HL-60/S4 (cell line): ENCODE data around the gene PRX.
"Not testable (repeated sequence)": the region's sequence is repeated elsewhere in the genome, so short reads cannot be mapped to it uniquely, and the experiment has no call there.

Experiments
- in situ Hi-C: fragments of 300-500 bp; cut with MboI; formaldehyde crosslinking; loops from 2 replicates; pipeline ENCODE4 v1.14.3; 2022; ENCODE audit warnings: low sequenced_read_pairs

The PRX gene

DNA sequence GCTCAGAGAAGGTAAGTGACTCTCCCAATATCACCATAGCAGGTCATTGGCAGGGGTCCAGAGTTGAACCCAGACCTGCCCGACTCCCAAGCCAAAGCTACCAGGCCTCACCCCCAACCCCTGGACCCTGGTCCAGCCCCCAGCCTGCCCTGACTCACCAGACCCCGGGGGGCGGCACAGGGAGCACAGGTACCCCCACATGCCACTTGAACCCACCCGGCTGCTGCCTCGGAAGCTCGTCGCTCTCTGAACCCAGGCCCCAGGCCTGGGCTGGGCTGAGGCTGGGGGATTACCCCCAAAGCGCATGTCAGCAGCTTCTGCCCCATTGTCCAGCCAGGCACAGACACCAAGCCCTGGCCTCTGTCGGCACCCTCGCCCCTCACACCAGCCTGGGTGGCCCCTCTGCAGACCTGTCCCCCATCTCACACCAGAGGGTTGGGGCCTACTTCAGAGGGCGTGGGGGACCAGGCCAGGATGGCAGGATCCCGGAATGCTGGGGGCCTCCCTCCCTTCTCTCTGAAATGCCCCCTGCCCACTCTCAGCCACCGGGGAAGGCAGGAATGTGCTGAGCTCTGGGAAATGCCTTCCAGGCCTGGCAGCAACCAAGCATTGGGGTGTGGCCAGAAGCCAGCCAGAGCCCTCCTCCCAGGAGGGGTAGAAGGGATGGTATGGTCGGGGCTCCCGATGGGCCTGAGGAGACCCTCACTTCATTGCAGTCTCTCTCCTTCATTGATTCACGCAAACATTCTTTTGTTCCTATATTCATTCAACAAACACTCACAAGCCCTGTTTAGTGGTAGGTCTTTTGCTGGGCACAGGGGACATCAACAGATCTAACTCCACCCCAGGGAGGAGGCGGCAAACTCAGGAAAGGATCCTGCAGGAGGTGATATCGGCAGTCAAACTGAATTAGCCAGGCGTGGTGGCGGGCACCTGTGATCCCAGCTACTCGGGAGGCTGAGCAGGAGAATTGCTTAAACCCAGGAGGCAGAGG is 1.7 kb upstream of the PRX start:
- in situ Hi-C loops = no loop called here

DNA sequence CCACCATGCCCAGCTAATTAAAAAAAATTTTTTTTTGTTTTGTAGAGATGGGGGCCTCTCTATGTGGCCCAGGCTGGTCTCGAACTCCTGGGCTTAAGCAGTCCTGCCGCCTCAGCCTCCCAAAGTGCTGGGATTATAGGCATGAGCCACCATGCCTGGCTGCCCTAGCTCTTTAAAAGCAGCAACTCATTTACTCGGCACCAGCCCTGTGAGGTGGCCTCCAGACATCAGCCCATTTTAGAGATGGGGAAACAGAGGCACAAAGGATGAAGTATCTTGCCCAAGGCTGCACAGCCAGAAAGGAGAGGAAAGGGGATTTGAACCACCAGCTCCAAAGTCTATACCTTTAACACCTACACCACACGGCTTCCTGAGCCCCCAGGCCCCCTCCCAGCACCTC is 312 bp downstream of the PRX start:
- in situ Hi-C loops = no loop called here

DNA sequence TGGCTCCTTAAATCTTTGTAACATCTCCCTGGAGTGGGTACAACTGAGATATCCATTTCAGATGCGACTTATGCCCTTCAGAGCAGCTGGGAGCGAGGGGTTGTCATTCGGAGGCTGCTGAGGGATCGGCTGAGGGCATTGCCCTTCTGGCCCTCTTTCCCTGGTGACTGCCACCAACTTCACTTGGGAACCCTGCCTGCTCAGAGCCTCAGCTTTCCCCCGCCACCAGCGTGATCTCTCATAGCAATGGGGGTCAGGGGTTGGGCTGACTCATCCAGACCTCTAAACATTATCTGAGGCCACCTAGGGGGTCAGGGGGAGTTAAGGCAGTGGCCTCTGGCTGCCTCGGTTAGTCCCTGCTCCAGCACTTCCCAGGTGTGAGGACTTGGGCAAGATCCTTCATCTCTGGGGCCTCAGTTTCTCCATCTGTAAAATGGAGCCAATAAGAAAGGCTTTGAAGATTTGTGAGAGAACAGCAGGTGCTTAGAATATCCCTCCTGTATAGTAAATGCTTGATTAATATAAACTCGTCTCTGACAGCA is 1.1 kb downstream of the PRX start:
- in situ Hi-C loops = no loop called here

DNA sequence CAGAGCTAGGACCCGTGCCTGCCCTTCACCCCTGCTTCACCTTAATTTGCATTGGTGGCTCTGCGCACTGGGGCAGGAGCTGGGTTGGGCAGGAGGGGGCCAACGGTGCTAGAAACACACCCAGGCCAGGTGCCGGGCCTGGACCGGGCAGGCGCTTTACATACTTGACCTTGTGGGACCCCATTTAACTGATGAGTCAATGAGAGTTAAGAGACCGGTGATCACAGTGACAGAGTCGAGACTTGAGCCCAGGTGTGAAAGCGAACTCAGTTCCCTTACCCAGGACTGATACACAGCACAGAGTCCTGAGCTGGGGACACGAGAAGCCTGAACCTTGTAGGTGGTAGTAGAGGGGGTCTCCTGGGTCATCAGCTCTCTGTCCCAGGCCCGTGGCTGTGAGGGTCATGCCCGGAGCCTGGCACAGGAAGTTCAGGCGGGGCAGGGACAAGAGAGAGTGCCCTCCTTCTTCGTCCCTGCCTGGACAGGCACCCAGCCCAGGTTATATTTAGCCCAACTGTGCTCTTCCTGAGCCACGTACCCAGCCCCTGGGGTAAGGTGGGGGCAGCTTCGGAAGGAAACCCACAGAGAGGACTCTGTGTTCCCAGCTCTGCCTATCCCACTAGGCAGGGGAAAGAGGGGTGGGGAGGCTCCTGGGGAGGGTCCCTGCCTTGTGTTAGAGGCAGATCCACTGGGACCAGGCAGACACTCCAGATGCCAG is 1.9 kb downstream of the PRX start:
- in situ Hi-C loops = no loop called here

DNA sequence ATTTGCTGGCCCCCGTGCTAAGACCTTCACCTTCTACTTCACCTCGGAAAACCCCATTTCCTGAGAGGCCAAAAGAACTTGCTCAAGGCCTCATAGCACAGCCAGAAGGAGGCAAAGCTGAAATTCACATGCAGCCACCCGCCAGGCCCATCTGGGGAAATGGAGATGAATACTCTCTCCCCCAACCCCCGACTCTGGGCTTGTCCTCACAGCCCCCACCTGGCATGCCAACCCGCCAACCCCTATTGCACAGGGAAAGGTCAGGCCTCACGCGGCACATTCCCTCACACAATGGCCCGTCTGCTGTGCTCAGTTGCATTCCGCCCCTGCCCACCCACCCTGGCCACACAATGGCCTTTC is 3.2 kb downstream of the PRX start:
- in situ Hi-C loops = no loop called here

DNA sequence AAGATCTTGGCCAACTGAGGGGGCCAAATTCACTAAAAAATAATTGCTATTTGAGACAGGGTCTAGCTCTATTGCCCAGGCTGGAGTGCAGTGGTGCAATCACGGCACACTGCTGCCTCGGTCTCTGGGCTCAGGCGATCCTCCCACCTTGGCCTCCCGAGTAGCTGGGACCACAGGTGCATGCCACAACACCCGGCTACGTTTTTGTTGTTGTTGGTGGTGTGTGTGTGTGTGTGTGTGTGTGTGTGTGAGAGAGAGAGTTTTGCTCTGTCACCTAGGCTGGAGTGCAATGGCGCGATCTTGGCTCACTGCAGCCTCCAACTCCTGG is 4.6 kb downstream of the PRX start:
- in situ Hi-C loops = not testable (repeated sequence)

DNA sequence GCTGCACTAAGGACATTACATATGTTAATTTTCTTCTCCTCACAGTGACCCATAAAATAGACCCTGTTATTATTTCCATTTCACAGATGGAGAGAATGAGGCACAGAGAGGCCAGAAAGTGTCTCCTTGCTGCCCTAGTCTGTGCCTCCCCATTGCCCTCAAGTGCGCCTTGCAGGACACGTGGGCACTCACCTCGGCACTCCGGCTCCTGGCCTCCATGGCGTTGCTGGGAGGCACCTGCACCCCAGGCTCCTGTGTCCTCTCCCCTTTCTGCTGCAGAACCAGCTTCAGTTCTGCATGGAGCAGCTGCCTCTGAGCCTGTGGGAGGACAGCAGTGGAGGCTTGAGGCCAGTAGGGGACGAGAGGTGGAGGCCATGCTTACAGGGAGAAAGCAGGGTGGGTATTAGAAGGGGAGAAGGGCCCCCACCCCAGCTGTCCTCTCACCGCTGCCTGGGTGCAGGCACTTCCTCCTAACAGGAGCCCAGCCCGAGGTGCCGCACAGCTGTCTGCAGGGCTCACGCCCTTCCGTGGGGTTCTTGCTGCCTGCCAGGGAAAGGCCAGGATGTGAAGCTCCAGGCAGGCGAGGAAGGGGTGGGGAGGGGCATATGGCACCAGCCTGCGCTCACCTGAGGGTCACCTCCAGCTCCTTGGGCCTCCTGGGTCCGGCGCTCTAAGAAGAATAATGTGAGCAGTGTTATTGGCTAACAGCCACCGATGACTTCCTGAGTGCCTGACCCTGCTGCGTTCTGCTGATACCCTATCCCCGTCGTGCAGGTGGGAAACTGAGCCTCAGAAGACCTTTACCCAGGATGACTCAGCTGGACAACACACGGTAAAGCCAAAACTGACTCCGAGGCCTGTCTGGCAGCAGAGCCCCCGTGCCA is 5.2 kb downstream of the PRX start:
- in situ Hi-C loops = no loop called here

DNA sequence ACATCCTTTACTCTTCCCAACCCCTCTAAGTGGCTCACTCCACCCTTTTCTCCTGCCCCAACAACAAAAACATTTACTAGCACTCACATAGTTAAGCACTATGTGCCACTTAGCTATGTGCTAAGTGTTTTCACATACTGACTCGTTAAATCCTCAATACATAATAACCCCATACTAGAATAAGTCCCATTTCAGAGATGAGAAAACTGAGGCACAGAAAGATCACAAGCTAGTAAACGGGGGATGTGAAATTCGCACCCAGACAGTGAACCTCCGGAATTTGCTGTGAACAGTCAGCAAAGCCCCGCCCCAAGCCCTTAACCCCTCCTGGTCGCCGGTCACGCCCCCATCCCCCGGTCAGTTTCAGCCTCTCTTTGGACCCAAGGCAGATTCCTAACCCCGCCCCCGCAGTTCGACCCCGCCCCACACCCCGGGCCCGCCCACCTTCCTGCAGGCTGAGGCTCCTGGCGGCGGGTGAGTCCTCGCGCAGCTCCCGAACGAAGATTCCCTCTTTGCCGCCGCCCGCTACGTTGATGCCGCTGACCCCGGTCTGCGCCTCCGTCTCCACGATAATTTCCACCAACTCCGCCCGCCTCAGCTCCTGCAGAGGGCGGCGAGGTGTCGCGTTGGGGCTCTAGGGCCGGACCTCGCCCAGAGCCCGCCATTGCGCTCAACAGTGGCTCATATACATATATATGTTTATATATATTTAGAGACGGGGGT is 9.8 kb downstream of the PRX start:
- in situ Hi-C loops = no loop called here

DNA sequence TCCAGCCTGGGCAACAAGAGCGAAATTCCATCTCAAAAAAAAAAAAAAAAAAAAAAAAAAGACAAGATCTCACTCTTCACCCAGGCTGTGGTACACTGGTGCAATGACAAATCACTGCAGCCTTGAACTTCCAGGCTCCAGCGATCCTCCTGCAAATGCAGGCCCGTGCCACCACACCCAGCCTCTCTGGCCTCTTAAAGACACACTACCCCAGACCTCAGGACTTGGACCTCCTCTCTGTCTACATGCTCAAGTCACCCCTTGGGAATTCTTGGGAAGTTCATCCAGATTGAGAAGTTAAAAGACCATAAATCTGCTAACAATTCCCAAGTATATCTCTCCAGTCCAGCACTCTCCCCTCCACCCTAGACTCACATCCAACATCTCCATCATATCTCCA is 12.6 kb downstream of the PRX start:
- in situ Hi-C loops = no loop called here

DNA sequence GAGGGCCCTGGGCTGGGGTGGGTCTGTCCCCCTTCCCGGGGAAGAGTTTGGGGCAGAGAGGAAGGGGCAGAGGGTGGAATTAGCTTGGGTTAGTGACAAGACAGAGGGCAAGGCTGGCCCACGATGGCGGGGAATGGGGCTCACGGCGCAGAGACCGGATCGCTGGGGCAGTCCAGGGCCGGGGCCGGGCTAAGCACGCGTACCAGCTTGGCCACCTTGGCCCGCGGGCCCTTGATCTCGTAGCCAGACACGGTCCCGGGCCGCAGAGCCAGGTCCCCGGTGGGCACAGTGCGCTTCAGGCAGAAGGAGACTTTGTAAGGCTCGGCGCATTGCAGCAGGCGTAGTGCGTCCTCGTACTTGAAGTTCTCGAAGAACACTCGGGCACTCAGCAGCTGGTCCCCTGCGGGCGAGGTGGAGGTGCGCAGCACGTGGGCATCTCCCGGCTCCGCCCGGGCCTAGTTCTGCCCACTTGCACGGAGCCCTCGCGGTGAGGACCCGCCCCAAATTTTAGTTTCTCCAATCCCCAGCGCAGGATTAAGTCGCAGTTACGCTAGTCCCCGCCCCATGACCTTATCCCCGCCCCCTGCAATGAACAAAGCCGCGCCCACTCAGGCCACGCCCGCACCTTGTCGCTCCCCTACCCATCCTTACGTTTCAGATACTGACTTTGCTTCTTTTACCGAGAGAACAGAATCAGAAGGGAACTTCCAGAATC is 14.6 kb downstream of the PRX start:
- in situ Hi-C loops = no loop called here

DNA sequence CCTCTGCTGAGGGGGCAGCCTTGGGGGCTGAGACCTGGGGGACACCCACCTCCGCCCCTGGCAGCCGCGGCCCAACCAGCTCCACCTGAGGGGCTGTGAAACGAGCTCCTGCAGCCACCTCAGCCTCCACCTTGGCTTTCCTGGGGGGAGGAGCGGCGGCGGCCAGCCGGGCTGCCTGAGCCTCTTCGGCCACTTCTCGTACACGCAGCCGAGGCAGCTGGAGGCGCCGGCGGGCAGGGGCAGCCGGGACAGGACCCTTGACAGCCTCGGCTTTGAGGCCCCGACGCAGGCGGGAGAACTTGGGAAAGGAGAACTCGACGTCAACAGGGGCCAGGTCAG is 15.6 kb downstream of the PRX start:
- in situ Hi-C loops = no loop called here

DNA sequence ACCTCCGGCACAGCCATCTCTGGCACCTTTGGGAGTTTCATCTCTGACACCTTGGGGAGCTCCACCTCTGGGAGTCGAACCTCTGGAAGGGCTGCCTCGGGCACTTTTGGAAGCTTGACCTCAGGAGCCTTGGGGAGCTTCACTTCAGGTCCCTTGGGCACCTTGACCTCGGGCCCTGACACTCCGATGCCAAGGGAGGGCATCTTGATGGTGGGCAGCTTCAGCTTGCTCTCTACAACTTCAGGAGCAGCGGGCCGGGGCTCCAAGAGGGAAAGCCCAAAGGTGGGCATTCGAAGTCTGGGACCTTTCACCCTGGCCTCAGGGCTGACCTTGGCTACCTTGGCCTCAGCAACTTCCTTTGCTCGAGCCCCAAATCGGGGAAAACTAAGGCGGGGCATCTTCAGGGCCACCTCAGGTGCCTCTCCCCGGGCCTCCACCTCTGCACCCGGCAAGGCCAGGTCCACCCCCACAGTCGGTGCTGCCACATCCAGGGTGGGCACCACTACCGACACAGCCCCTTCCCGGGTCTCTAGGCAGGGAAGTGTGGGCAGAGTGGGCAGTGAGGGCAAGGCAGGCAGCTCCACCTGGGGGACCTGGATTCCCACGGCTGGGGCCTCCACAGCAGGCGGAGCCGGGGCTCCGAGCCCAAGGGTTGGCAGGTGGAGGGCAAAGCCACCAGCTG is 16.2 kb downstream of the PRX start:
- in situ Hi-C loops = no loop called here

DNA sequence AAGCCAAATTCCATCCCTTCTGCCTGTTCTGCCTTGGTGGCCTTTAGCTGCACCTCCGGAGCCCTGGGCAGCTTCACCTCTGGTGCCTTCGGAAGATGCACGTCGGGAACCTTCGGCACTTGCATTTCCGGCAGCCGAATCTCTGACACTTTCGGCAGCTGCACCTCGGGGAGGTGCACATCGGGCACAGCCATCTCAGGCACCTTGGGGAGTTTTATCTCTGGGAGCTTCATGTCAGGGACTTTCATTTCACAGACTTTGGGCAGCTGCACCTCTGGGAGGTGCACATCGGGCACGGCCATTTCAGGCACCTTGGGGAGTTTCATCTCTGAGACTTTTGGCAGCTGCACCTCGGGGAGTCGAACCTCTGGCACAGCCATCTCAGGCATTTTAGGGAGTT is 17.2 kb downstream of the PRX start:
- in situ Hi-C loops = no loop called here

DNA sequence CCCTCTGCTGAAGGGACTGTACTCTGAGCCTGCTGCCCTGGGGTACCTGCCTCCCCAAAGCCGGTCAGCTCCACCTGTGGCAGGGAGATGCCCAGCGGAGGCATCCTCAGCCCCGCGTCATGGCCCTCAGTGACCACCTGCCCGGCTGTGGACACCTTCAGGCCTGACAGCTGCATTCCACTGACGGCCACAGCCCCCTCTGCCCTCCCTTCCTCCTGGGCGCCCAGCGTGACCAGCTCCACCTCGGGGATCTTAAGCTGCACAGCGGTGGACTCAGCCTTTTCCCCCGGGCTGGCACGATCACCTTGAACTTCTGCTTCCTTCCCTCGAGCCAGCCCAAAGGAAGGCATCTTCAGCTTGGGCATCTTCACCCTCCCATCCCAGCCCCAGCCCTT is 18.4 kb downstream of the PRX start:
- in situ Hi-C loops = no loop called here

DNA sequence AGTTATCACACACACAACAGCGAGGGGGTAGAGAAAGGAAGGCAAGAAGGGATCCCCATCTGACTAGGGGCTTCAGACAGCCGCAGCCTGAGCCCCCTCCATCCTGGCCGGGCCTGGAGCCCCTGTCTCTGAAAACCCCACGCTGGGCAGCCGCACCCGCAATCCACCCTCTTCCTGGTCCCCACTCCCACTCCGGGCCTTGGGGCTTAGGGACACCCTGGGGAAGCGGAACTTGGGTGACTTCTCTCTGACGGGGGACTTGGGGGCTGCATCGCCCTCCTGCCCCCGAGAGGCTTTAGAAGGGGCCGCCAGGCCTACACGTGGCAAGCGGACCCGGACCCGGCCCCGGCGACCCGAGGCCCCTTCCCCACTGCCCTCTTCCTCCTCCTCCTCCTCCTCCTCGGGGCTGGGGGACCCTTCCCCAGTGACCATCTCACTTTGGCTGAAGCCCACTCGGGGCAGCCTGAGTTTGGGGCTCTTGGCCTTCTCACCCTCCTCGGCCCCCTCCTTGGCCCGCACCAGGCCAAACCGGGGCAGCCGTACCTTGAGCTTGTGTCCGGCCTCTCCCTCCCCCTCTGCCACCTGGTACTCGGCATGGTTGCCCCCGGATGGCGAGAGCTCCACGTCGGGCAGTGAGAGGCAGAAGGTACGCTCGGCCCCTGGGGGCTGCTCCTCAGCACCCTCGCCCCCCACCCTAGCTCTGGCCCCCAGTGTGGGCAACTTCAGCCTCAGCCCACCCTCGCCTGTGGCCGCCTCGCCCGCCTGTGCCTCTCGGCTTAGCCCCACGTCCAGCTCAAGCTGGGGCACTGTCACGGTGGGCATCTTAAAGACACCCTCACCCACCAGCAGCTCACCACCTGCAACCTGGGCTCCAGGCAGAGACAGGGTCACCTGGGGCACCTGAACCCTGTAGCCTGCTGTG is 19.0 kb downstream of the PRX start:
- in situ Hi-C loops = no loop called here

DNA sequence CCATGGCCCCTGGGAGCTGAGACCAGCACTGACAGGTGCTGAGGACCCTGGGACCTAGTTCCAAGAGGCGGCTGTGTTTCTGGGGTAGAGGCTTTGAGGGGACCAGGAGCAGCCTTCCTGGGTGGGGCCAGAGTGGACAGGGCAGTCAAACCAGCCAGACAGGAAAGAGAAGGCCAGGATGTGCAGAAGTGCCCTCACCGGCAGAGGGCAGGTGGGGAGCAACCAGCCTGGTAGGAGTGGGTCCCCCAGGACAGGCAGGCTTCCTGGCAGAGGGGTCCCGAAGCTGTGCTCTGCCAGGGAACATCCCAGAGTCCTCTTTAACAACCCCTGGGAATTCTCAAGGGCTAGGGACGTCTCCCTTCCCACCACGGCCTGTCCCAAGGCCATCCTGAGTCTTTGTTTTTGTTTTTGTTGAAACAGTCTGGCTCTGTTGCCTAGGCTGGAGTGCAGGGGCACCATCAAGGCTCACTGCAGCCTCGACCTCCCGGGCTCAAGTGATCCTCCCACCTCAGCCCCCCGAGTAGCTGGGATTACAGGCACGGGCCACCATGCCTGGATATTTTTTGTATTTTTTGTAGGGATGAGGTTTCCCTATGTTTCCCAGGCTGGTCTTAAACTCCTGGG is 20.2 kb downstream of the PRX start:
- in situ Hi-C loops = no loop called here

DNA sequence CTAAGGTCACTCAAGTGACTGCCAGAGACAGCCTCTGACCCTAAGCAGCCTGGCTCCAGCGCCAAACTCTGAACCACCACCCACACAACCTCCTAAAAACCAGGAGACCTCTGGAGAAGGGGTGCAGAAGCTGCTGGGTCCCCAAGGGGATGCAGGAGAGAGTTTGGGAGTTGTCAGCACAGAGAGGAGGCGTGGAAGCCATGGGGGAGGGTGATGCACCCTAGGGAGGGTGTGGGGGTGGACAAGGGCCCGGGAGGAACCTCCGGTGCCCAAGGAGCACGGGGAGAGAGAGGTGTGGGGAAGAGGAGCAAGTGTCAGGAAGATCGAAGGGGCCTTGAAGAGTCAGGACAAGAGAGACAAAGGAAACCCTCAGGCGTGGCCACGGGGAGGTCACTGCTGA is 21.1 kb downstream of the PRX start:
- in situ Hi-C loops = no loop called here
